Purkinje cell (primary cell): Measurements from ENCODE around the gene OSGEPL1. TPM values are rescaled to one million over a fixed set of nuclear protein-coding genes. Genes with fewer than 3 reads are reported as not detected.

ENCODE experiments used
- polyA plus RNA-seq: library from polyadenylated mRNA; unstranded; fragments of >200 nt; fragmentation: Nextera tagmentation; gene quantifications from 2 replicates; pipeline ENCODE4 v1.2.1, GENCODE V29; 2014

The OSGEPL1 gene, protein sequence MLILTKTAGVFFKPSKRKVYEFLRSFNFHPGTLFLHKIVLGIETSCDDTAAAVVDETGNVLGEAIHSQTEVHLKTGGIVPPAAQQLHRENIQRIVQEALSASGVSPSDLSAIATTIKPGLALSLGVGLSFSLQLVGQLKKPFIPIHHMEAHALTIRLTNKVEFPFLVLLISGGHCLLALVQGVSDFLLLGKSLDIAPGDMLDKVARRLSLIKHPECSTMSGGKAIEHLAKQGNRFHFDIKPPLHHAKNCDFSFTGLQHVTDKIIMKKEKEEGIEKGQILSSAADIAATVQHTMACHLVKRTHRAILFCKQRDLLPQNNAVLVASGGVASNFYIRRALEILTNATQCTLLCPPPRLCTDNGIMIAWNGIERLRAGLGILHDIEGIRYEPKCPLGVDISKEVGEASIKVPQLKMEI
- 30.2 and 32.6 TPM in 2 replicates for polyA plus RNA-seq

DNA sequence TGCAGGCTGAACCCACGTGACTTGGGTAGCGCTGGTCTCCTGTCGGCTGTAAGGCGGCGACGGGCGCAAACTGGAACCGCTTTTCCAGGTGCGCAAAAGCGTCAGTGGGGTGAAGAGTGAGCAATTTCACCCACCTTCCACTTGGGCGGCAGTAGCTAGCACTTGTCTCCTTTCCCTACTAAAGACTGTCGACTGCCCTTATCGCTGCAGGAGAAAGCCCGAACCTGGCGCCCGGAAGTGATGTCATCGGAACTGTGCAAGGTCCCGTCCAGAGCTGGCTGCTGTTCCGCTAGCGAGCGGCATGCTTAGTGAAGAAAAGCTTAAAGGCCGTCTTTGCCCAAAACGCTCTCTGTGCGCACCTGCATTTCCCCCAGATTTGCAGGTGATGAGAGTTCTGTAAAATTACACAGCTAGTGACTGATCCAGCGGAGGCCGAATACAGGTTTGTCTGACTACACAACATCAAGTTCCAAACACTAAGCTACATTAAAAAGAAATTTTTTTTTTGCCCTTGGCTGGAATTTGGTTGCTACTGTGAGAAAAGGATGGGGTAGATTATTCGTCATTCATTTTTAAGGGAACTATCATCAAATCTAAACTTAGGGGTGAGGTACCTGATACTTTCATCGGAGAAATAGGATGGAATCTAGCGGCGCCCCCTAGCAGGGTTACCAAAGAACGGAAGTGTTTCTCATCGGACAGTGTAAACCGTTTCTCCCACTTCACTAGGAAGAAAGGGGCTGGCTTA is at the start of gene OSGEPL1:
Gene OSGEPL1, minus strand, starts transcription at position 242 of the 748 bp plus-strand sequence. CDS start 1,152 bp downstream, outside the sequence.

GRCh38 chr2:189783927-189784867 is 21.6 kb upstream of the OSGEPL1 start, which contains the start of the genes ORMDL1 and PMS1:
TSS of gene ORMDL1 (minus strand) at chr2:189784339. CDS start at chr2:189782595, 1,744 bp downstream.
TSS of gene PMS1 (plus strand) at chr2:189784450. CDS start at chr2:189791810, 7,360 bp downstream.

Other genes with a start within 250 kb of the OSGEPL1 start
- 0.24 and 1.4 TPM in 2 replicates for gene SLC40A1, start 182.0 kb downstream of the OSGEPL1 start, polyA plus RNA-seq
- gene ASNSD1, start 101.3 kb downstream of the OSGEPL1 start, polyA plus RNA-seq: 126 and 127 TPM in 2 replicates
- 1.5 and 4.1 TPM in 2 replicates for gene ANKAR, start 88.1 kb downstream of the OSGEPL1 start, polyA plus RNA-seq
- 346 and 348 TPM in 2 replicates for gene ORMDL1, start 21.5 kb upstream of the OSGEPL1 start, polyA plus RNA-seq
- 21.7 and 27.8 TPM in 2 replicates for gene PMS1, start 21.7 kb upstream of the OSGEPL1 start, polyA plus RNA-seq